VCaP (cell line): Measurements from ENCODE around the gene KDM2B.

Experiments used
- H3K27ac ChIP-seq: fragments of 450-650 bp; 2 replicates; pipeline ENCODE4 v1.5.1; 2017
- TF ChIP-seq, protein P1 (sequence below): fragments of 450-650 bp; conservative IDR thresholded peaks from 2 replicates; pipeline ENCODE4 v1.5.1; 2017; ENCODE audit warnings: mild to moderate bottlenecking, moderate library complexity

KDM2B gene

DNA sequence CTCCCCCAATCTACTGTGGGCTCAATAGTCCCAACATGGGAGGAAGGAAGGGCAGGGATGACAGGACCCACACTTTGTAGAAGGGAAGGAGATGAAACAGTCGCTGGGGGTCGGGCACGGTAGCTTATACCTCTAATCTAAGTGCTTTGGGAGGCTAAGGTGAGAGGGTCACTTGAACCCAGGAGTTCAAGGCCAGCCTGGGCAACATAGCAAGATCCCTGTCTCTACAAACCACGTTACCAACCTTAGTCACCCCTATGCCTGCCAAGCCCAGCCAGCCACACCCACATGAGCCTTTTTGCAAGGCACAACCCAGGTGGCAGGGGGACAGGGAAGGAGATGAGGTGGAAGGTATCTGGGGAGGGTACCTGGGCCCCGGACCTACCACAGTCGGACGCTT is 31.7 kb downstream of the KDM2B start:
- H3K27ac ChIP-seq: no peak overlapping the region
- TF ChIP-seq, protein P1, sequence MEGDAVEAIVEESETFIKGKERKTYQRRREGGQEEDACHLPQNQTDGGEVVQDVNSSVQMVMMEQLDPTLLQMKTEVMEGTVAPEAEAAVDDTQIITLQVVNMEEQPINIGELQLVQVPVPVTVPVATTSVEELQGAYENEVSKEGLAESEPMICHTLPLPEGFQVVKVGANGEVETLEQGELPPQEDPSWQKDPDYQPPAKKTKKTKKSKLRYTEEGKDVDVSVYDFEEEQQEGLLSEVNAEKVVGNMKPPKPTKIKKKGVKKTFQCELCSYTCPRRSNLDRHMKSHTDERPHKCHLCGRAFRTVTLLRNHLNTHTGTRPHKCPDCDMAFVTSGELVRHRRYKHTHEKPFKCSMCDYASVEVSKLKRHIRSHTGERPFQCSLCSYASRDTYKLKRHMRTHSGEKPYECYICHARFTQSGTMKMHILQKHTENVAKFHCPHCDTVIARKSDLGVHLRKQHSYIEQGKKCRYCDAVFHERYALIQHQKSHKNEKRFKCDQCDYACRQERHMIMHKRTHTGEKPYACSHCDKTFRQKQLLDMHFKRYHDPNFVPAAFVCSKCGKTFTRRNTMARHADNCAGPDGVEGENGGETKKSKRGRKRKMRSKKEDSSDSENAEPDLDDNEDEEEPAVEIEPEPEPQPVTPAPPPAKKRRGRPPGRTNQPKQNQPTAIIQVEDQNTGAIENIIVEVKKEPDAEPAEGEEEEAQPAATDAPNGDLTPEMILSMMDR: no peak

DNA sequence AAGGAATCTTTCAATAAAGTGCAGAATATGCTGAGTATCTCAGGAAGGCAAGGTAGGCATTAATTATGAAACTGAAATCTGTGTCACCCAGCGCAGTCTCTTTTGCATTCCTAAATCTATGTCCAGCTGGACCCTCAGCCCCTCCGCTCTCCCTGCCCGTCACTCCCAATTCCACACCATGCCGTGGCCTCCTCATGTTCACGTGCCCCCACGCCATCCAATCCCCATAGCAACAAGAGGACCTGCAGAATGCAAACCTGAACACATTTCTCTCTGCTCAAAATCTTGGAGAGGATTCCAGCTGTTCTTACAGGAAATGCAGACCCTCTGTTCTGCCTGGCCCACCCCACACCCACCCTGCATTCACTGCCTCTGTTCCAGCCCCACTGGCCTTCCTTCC is 35.3 kb downstream of the KDM2B start:
- H3K27ac ChIP-seq: no peak overlapping the region
- TF ChIP-seq, protein P1: no peak

DNA sequence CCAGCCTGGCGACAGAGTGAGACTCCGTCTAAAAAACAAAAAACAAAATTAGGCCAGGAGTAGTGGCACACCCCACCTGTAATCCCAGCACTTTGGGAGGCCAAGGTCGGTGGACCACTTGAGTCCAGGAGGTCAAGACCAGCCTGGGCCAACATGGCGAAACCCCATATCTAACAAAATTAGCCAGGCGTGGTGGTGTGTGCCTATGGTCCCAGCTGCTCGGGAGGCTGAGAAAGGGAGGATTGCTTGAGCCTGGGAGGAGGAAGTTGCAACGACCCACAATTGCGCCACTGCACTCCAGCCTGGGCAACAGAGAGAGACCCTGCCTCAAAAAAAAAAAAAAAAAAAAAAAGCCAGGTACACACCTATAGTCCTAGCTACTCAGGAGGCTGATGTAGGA is 37.0 kb downstream of the KDM2B start:
- TF ChIP-seq, protein P1: no peak
- H3K27ac ChIP-seq: no peak overlapping the region

DNA sequence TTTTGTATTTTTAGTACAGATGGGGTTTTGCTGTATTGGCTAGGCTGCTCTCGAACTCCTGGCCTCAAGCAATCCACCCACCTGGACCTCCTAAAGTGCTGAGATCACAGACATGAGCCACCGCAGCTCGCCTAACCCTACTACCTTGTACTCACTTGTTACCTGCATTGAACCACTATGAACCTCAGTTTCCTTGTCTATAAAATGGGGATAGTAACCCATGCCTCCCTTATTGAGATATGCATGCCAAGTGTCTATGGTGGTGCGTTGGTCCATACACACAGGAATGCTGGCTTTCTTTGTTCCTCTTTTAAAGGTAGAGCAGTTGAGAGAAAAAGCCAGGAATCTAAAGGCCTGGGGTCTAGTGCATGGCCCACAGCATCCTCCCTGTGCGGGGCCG is 40.9 kb downstream of the KDM2B start:
- H3K27ac ChIP-seq: no peak overlapping the region
- TF ChIP-seq, protein P1: no peak

DNA sequence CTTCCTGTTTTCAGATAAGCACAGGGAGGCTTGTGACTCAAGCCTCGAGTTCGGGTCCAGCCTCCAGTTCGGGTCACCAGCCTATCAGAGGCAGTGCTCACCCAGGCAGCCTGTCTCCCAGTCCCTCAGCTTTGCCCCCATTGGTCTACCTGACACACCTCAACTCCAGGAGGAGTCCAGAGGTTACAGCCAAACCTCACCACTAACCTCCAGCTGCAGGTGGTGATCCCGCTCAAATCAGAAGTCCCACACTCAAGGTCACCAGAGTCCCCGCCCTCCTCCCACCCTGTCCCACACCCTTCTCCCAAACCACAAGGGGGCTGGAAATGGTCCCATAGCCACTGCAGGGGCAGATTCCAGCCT is 42.1 kb downstream of the KDM2B start:
- TF ChIP-seq, protein P1: no peak
- peak overlapping the region; percentile 81; the same call in 1 of the 2 replicates for H3K27ac ChIP-seq

DNA sequence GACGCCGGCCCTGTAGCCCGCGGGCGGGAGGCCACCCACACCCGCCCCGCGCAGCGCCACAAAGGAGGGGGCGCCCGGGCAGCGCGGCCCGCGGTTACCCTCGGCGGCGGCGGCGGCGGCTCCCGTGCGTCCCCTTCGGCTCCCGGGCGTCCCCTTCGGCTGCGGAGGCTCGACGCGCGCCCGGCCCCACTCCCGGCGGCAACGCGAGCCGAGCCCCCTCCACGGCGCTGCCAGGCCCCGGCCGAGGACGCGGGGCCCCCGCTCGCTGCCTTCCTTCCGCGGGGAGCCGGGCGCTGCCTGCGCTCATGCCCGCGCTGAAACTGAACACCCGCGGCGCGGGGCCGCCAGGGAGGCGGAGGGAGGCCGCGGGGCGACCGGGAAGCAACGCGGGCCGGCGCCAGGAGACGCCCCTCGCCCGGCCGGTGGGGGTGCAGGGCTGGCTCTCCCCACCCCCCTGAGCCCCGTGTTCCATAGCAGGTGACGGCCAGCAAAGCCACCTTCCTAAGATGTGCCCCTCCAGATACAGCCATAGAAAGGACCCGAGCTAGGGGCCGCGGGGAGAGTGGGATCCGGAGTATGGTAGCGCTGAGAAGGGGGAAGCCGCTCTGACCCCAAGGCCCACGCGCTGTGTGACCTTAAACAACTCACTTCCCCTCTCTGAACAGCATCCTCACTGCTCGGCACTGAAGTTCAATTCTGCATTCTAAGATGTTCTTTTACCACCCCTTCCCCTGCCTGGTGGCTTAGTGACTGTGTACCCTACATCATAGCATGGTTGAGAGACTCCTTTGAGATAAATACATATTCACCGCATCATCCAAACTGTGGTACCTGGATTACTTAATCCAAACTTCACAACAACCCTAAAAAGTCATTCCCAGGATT is 42.8 kb downstream of the KDM2B start:
- peak overlapping the region; percentile 81 for H3K27ac ChIP-seq
- TF ChIP-seq, protein P1: no peak

DNA sequence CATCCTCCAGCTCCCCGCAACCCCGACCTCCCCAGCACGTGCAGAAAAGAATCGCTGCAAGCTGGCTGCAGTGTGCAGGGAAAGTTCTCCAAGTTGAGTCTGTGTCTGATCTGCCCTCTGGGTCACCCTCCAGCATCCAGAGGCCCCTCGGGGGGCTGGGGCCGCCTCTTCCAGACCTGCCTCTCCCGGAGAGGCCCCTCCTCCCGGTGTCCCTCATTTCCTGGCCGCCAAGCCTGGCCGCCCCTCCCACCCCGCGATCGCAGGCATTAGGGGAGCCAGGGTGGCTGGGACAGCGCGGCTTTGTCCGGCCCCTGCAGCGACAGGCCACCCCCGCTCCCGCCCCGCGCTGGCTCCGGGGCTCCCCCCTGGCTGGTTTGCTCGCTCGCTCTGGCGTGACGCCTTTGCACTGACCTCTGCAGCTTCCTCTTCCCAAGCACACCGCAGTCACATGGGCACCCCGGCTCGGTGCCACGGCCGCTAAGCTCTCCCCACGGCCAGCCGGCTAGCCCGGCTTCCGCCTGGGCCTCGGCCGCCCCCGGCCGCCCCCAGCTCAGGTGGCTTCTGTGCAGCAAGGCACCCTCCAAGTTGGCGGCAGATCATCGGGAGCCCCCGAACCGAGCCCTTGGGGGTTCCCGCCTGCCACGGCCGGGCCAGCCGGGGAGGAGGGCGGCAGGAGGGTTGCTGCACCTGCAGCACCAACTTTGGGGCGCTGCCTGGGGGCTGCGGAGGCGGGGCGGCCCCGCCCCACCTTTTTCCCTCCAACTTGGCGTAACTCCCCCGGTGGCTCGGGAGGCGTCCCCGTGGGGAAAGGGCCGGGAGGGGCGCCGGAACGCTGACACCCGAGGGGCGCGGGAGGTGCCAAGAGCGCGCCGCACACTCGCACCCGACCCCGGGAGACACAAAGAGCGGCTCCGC is 43.7 kb downstream of the KDM2B start:
- TF ChIP-seq, protein P1: no peak
- H3K27ac ChIP-seq: peak overlapping the region; percentile 81
